Measurements from ENCODE around the gene ATP2B2.

The ATP2B2 gene

DNA sequence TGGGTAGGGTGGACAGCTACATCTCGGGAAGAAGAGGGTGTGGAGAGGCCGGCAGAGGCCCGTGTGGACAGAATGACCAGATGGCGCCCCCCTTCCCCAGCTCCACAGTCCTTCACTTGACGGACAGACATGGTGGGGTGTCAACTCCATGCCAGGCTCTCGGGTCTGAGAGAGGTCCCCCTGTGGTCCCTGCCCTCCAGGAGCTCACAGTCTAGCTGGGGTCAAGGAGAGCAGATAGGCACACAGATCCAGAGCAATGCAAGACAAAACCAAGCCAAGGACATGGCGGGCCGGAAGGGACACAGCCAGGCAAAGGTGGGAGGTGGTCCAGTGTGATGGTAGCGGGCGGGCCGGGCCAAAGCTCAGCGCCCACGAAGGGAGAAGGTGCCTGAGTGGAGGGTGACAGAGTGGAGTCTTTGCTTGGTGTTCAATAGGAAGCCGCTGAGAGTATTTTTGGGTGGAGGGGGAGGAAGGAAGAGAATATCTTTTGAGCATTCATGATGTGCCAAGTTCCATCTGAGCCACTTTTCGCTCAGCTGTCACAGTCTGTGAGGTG, 112.4 kb downstream of the ATP2B2 start:
- Histone ChIP-seq H3K9me3 (replicated peaks in 1 of 11) (no peaks in the 10 kb centered on the region), H3K4me3 (no peak overlapping the region), H3K27ac (peak overlapping the region in 8 of 11 experiments; percentile 0 to 80 (median 78); a peak in 13 of 22 replicates), H3K4me2 (peak overlapping the region; percentile 16 to 98 (median 91)), H3K9ac (peak overlapping the region in 5 of 11 experiments; percentile 2 to 23 (median 4); a peak in 2 of 22 replicates), H3K36me3 (peaks cover 0 to 13% (median 0%) of the 10 kb centered on the region in 11 experiments; a peak in 3 of 22 replicates), H3K27me3 (no peaks in the 10 kb centered on the region), H3K4me1 (peaks cover 57 to 99% (median 93%) of the 10 kb centered on the region in 10 experiments), H4K20me1 (peaks cover 0 to 1% (median 0%) of the 10 kb centered on the region in 11 experiments; a peak in 1 of 22 replicates)
- TF ChIP-seq Cebpa-rat (IDR thresholded peaks at IDR 0.05) = no peak

DNA sequence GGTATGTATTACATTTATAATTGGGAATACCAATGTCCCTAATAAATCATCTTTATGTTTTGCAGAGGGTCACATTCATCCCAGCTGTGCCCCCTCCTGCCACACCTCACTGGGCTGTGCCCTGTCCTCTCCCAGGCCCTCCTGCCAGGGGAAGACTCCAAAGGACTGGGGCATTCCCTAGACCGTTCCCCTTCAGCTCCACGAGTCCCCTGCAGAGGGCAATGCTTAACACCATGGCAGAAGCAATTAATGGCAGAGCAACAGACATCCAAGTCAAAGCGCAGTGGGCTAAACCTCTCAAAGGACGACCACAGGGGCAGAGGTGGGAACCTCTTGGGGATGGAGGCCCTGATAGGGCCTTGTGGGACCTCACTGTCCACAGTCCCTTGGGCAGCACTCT, 113.1 kb downstream of the ATP2B2 start:
- Histone ChIP-seq H3K36me3 (peaks cover 0 to 7% (median 0%) of the 10 kb centered on the region in 11 experiments; a peak in 3 of 22 replicates), H3K27me3 (no peaks in the 10 kb centered on the region), H3K27ac (peak overlapping the region in 7 of 11 experiments; percentile 0 to 80 (median 78); a peak in 13 of 22 replicates), H4K20me1 (no peaks in the 10 kb centered on the region; a peak in 1 of 22 replicates), H3K4me1 (peaks cover 60 to 100% (median 98%) of the 10 kb centered on the region in 10 experiments), H3K9ac (peak overlapping the region in 3 of 11 experiments; percentile 16 to 74 (median 20); a peak in 3 of 22 replicates), H3K4me3 (no peak overlapping the region), H3K9me3 (replicated peaks in 1 of 11) (no peaks in the 10 kb centered on the region), H3K4me2 (peak overlapping the region; percentile 80 to 98 (median 91); a peak in 21 of 22 replicates)
- TF ChIP-seq Cebpa-rat (IDR thresholded peaks at IDR 0.05) = no peak

- H3K4me2 ChIP-seq = peak overlapping the region; percentile 80 to 98 (median 91)
- 0 out of 22 replicates have a peak, but pooled peaks cover 0 to 4% (median 0%) of the 10 kb centered on the region in 11 experiments for H3K36me3 ChIP-seq
- peaks cover 60 to 100% (median 100%) of the 10 kb centered on the region in 10 experiments for H3K4me1 ChIP-seq
- no peak for TF ChIP-seq Cebpa-rat (IDR thresholded peaks at IDR 0.05)
- no peaks in the 10 kb centered on the region for H3K9me3 ChIP-seq (replicated peaks in 1 of 11)
- peak overlapping the region in 2 of 10 experiments; percentile 19 to 31; a peak in 2 of 20 replicates for H3K4me3 ChIP-seq
- peak overlapping the region in 9 of 11 experiments; percentile 46 to 74 (median 68); a peak in 15 of 22 replicates for H3K9ac ChIP-seq
- H3K27me3 ChIP-seq = no peaks in the 10 kb centered on the region
- H3K27ac ChIP-seq = peak overlapping the region in 10 of 11 experiments; percentile 41 to 83 (median 78); a peak in 19 of 22 replicates
- H4K20me1 ChIP-seq = no peaks in the 10 kb centered on the region
These were observed 114.0 kb downstream of the ATP2B2 start for GRCh38 chr3:10391391-10391790.

GRCh38 chr3:10390641-10391373, 114.6 kb downstream of the ATP2B2 start:
- H3K27ac ChIP-seq = peak overlapping the region; percentile 18 to 83 (median 77); a peak in 20 of 22 replicates
- H3K36me3 ChIP-seq = 0 out of 22 replicates have a peak, but pooled peaks cover 0 to 4% (median 0%) of the 10 kb centered on the region in 11 experiments
- peak overlapping the region in 10 of 11 experiments; percentile 40 to 74 (median 66); a peak in 18 of 22 replicates for H3K9ac ChIP-seq
- no peaks in the 10 kb centered on the region for H4K20me1 ChIP-seq
- no peaks in the 10 kb centered on the region for H3K27me3 ChIP-seq
- peak overlapping the region; percentile 80 to 98 (median 91) for H3K4me2 ChIP-seq
- no peak for TF ChIP-seq Cebpa-rat (IDR thresholded peaks at IDR 0.05)
- H3K4me1 ChIP-seq = peaks cover 60 to 100% (median 100%) of the 10 kb centered on the region in 10 experiments
- no peaks in the 10 kb centered on the region for H3K9me3 ChIP-seq (replicated peaks in 1 of 11)
- H3K4me3 ChIP-seq = peak overlapping the region in 4 of 10 experiments; percentile 19 to 48 (median 33); a peak in 8 of 20 replicates

GRCh38 chr3:10389995-10390394, 115.4 kb downstream of the ATP2B2 start:
- H3K4me2 ChIP-seq = peak overlapping the region; percentile 80 to 98 (median 91)
- peaks cover 0 to 4% (median 0%) of the 10 kb centered on the region in 11 experiments; a peak in 1 of 22 replicates for H3K36me3 ChIP-seq
- no peaks in the 10 kb centered on the region for H4K20me1 ChIP-seq
- no peak for TF ChIP-seq Cebpa-rat (IDR thresholded peaks at IDR 0.05)
- H3K9me3 ChIP-seq (replicated peaks in 1 of 11) = no peaks in the 10 kb centered on the region
- H3K4me1 ChIP-seq = peaks cover 60 to 100% (median 100%) of the 10 kb centered on the region in 10 experiments
- peak overlapping the region in 10 of 11 experiments; percentile 40 to 74 (median 66); a peak in 18 of 22 replicates for H3K9ac ChIP-seq
- H3K27ac ChIP-seq = peak overlapping the region; percentile 18 to 83 (median 77); a peak in 20 of 22 replicates
- H3K4me3 ChIP-seq = peak overlapping the region in 4 of 10 experiments; percentile 19 to 48 (median 33); a peak in 4 of 20 replicates
- H3K27me3 ChIP-seq = no peaks in the 10 kb centered on the region

DNA sequence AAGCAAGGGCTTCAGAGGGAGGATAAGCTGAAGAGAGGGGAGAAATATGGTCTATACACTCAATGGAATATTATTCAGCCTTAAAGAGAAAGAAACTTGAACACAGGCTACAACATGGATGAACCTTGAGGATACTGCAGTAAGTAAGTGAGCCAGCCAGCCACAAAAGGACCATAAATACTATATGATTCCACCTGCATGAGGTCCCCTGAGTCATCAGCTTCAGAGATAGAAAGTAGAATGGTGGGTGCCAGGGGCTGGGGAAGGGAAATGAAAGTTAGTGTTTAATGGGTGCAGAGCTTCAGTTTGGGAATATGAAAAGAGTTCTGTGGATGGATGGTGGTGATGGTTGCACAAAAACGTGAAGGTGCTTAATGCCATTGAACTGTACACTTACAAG, 116.0 kb downstream of the ATP2B2 start:
- Histone ChIP-seq H3K27me3 (no peaks in the 10 kb centered on the region), H3K9ac (peak overlapping the region in 2 of 11 experiments; percentile 68 to 72; a peak in 4 of 22 replicates), H3K4me3 (no peak overlapping the region), H3K36me3 (peaks cover 0 to 5% (median 0%) of the 10 kb centered on the region in 11 experiments; a peak in 1 of 22 replicates), H3K9me3 (replicated peaks in 1 of 11) (no peaks in the 10 kb centered on the region), H4K20me1 (no peaks in the 10 kb centered on the region), H3K4me2 (peak overlapping the region; percentile 80 to 98 (median 91)), H3K4me1 (peaks cover 60 to 100% (median 97%) of the 10 kb centered on the region in 10 experiments), H3K27ac (peak overlapping the region in 10 of 11 experiments; percentile 26 to 83 (median 78); a peak in 18 of 22 replicates)
- no peak for TF ChIP-seq Cebpa-rat (IDR thresholded peaks at IDR 0.05)

- peak overlapping the region; percentile 16 to 98 (median 91) for H3K4me2 ChIP-seq
- peaks cover 0 to 5% (median 0%) of the 10 kb centered on the region in 11 experiments; a peak in 1 of 22 replicates for H3K36me3 ChIP-seq
- H3K9ac ChIP-seq = no peak overlapping the region
- H3K27me3 ChIP-seq = no peaks in the 10 kb centered on the region
- H3K27ac ChIP-seq = peak overlapping the region in 7 of 11 experiments; percentile 3 to 78 (median 14); a peak in 3 of 22 replicates
- H3K4me3 ChIP-seq = no peak overlapping the region
- no peaks in the 10 kb centered on the region for H3K9me3 ChIP-seq (replicated peaks in 1 of 11)
- no peaks in the 10 kb centered on the region for H4K20me1 ChIP-seq
- peaks cover 52 to 100% (median 93%) of the 10 kb centered on the region in 10 experiments for H3K4me1 ChIP-seq
- TF ChIP-seq Cebpa-rat (IDR thresholded peaks at IDR 0.05) = no peak
These were observed 117.3 kb downstream of the ATP2B2 start for GRCh38 chr3:10387881-10388609.

- no peak for TF ChIP-seq Cebpa-rat (IDR thresholded peaks at IDR 0.05)
- no peaks in the 10 kb centered on the region for H3K27me3 ChIP-seq
- H3K4me1 ChIP-seq = peaks cover 39 to 87% (median 80%) of the 10 kb centered on the region in 10 experiments
These were observed 119.3 kb downstream of the ATP2B2 start for GRCh38 chr3:10386121-10386520.

More at GRCh38 chr3:10386121-10386520, 119.3 kb downstream of the ATP2B2 start:
- peak overlapping the region in 9 of 11 experiments; percentile 48 to 98 (median 91); a peak in 18 of 22 replicates for H3K4me2 ChIP-seq
- no peak overlapping the region for H3K4me3 ChIP-seq
- H3K27ac ChIP-seq = peak overlapping the region in 2 of 11 experiments; percentile 1 to 4; a peak in 1 of 22 replicates
- no peak overlapping the region for H3K9ac ChIP-seq
- H4K20me1 ChIP-seq = no peaks in the 10 kb centered on the region
- no peaks in the 10 kb centered on the region for H3K9me3 ChIP-seq (replicated peaks in 1 of 11)
- H3K36me3 ChIP-seq = peaks cover 0 to 5% (median 0%) of the 10 kb centered on the region in 11 experiments; a peak in 1 of 22 replicates

Measured in BLaER1 treated with 17β-estradiol and CSF1 and Interleukin-3, amounts not matched to agents 10 nM and 100 nM (cell line).